BE2C (cell line): ENCODE results near the gene MAN2B2.
A peak's percentile ranks its signal among the peaks of the same experiment; 100 is the strongest.

Source experiments
- DNase-seq: peaks from one replicate; pipeline ENCODE4 v3.0.0-alpha.2; 2020
- H3K27me3 ChIP-seq: fragments of 250-450 bp; sonication (Bioruptor Pico); 2 replicates; pipeline ENCODE4 v1.5.1; 2020; ENCODE audit warnings: mild to moderate bottlenecking
- H3K36me3 ChIP-seq: fragments of 250-450 bp; sonication (Bioruptor Pico); 2 replicates; pipeline ENCODE4 v1.5.1; 2020; ENCODE audit warnings: mild to moderate bottlenecking
- H3K4me1 ChIP-seq: fragments of 250-450 bp; sonication (Bioruptor Pico); 2 replicates; pipeline ENCODE4 v1.5.1; 2020
- H3K4me3 ChIP-seq: 2 replicates; pipeline ENCODE4 v1.5.1; 2011; ENCODE audit warnings: low read depth, low read length
- H3K9me3 ChIP-seq: fragments of 250-450 bp; sonication (Bioruptor Pico); 2 replicates; pipeline ENCODE4 v1.5.1; 2020
- CTCF ChIP-seq: IDR thresholded peaks from 2 replicates; pipeline ENCODE4 v1.5.1; 2012; ENCODE audit warnings: mild to moderate bottlenecking, low read depth, low read length

Gene MAN2B2

GRCh38 chr4:6575503-6576240 is 683 bp downstream of the MAN2B2 start:
- no peaks in the 10 kb centered on the region for H3K36me3 ChIP-seq
- peaks cover 7% of the 10 kb centered on the region; the same call in 1 of the 2 replicates for H3K27me3 ChIP-seq
- no peak for TF ChIP-seq CTCF
- no peak for DNase-seq
- H3K4me3 ChIP-seq: peak overlapping the region; percentile 70
- no peaks in the 10 kb centered on the region for H3K4me1 ChIP-seq
- no peaks in the 10 kb centered on the region for H3K9me3 ChIP-seq

GRCh38 chr4:6576512-6576911 is 1.5 kb downstream of the MAN2B2 start:
- Histone ChIP-seq H3K4me1 (no peaks in the 10 kb centered on the region), H3K27me3 (peaks cover 7% of the 10 kb centered on the region; the same call in 1 of the 2 replicates), H3K36me3 (no peaks in the 10 kb centered on the region), H3K9me3 (no peaks in the 10 kb centered on the region), H3K4me3 (no peak overlapping the region)
- no peak for TF ChIP-seq CTCF
- peak; percentile 52 for DNase-seq

- no peak for DNase-seq
- peaks cover 7% of the 10 kb centered on the region; the same call in 1 of the 2 replicates for H3K27me3 ChIP-seq
- no peak for TF ChIP-seq CTCF
- H3K36me3 ChIP-seq: no peaks in the 10 kb centered on the region
- H3K4me3 ChIP-seq: no peak overlapping the region
- no peaks in the 10 kb centered on the region for H3K9me3 ChIP-seq
- no peaks in the 10 kb centered on the region for H3K4me1 ChIP-seq
Measured at GRCh38 chr4:6576932-6577331, 1.9 kb downstream of the MAN2B2 start.

GRCh38 chr4:6577409-6577808 is 2.4 kb downstream of the MAN2B2 start:
- DNase-seq: no peak
- H3K4me3 ChIP-seq: no peak overlapping the region
- no peaks in the 10 kb centered on the region for H3K36me3 ChIP-seq
- H3K27me3 ChIP-seq: peaks cover 7% of the 10 kb centered on the region; the same call in 1 of the 2 replicates
- no peaks in the 10 kb centered on the region for H3K4me1 ChIP-seq
- H3K9me3 ChIP-seq: no peaks in the 10 kb centered on the region
- no peak for TF ChIP-seq CTCF

- no peak for TF ChIP-seq CTCF
- H3K36me3 ChIP-seq: no peaks in the 10 kb centered on the region
- H3K4me3 ChIP-seq: no peak overlapping the region
- no peaks in the 10 kb centered on the region for H3K9me3 ChIP-seq
- peaks cover 7% of the 10 kb centered on the region; the same call in 1 of the 2 replicates for H3K27me3 ChIP-seq
- H3K4me1 ChIP-seq: no peaks in the 10 kb centered on the region
- no peak for DNase-seq
Measured at GRCh38 chr4:6578221-6578620, 3.2 kb downstream of the MAN2B2 start.

GRCh38 chr4:6580353-6580752 is 5.4 kb downstream of the MAN2B2 start:
- Histone ChIP-seq H3K4me3 (no peak overlapping the region), H3K27me3 (no peaks in the 10 kb centered on the region), H3K4me1 (no peaks in the 10 kb centered on the region), H3K9me3 (no peaks in the 10 kb centered on the region), H3K36me3 (no peaks in the 10 kb centered on the region)
- DNase-seq: no peak
- no peak for TF ChIP-seq CTCF
